Natural killer cell treated with Interleukin-12 subunit alpha and Interleukin-12 subunit beta and Interleukin-15 and Interleukin-18, amount 100 ng/mL, for 72 hours (primary cell): Measurements from ENCODE around the gene FAM13A. TPM values are rescaled to one million over a fixed set of nuclear protein-coding genes. Genes with fewer than 3 reads are reported as not detected.
"Not testable (repeated sequence)": the region's sequence is repeated elsewhere in the genome, so short reads cannot be mapped to it uniquely, and the experiment has no call there.

Experiments used
- ATAC-seq, 2 donors: fragments of 150-1000 bp; cut with Tn5 transposase in 1 of 2; sonication (Bioruptor Pico), chemical (Tn5 transposase) in 1 of 2; 2 replicates each; pipeline ENCODE4 v1.10.0; 2021
- DNase-seq: peaks from one replicate; pipeline ENCODE4 v3.0.0; 2022; ENCODE audit warnings: low spot score
- H3K27ac Mint-ChIP-seq, 2 donors: 1 replicate in 1 of 2; 2 replicates in 1 of 2; pipeline ENCODE4 v1.8.0; 2022; ENCODE audit warnings: mixed read lengths in 2 of 2, mild to moderate bottlenecking in 1 of 2, moderate library complexity in 1 of 2
- H3K27me3 Mint-ChIP-seq, 2 donors: 1 replicate in 1 of 2; 2 replicates in 1 of 2; pipeline ENCODE4 v1.8.0; 2022; ENCODE audit warnings: mixed read lengths in 2 of 2
- H3K36me3 Mint-ChIP-seq: one replicate; pipeline ENCODE4 v1.8.0; 2022; ENCODE audit warnings: mixed read lengths
- H3K4me1 Mint-ChIP-seq, 2 donors: 1 replicate in 1 of 2; 2 replicates in 1 of 2; pipeline ENCODE4 v1.8.0; 2022; ENCODE audit warnings: low read depth in 2 of 2, mixed read lengths in 2 of 2, mild to moderate bottlenecking in 1 of 2
- H3K4me3 Mint-ChIP-seq: one replicate; pipeline ENCODE4 v1.8.0; 2022; ENCODE audit warnings: mixed read lengths
- H3K9me3 Mint-ChIP-seq: 2 replicates; pipeline ENCODE4 v1.8.0; 2022; ENCODE audit warnings: mixed read lengths
- total RNA-seq, 2 donors: library from RNA; stranded (reverse); gene quantifications; one replicate each; pipeline ENCODE4 v1.2.3, GENCODE V29; 2022

The FAM13A gene
- total RNA-seq, 2 donors from 2014 or later = 0.73 to 2.1 TPM

GRCh38 chr4:89024051-89024675, 32.8 kb downstream of the FAM13A start:
- H3K4me3 Mint-ChIP-seq = no peak overlapping the region
- H3K9me3 Mint-ChIP-seq = no peaks in the 10 kb centered on the region
- H3K4me1 Mint-ChIP-seq = no peaks in the 10 kb centered on the region
- no peaks in the 10 kb centered on the region for H3K36me3 Mint-ChIP-seq
- DNase-seq (peak; percentile 74), ATAC-seq (peak; percentile 81 to 84)
- H3K27me3 Mint-ChIP-seq = no peaks in the 10 kb centered on the region
- H3K27ac Mint-ChIP-seq = no peak overlapping the region

GRCh38 chr4:89023140-89023539, 33.8 kb downstream of the FAM13A start:
- ATAC-seq (no peak), DNase-seq (no peak)
- no peaks in the 10 kb centered on the region for H3K36me3 Mint-ChIP-seq
- no peak overlapping the region for H3K4me3 Mint-ChIP-seq
- H3K9me3 Mint-ChIP-seq = no peaks in the 10 kb centered on the region
- no peaks in the 10 kb centered on the region for H3K4me1 Mint-ChIP-seq
- H3K27me3 Mint-ChIP-seq = no peaks in the 10 kb centered on the region
- H3K27ac Mint-ChIP-seq = no peak overlapping the region

- no peak overlapping the region for H3K27ac Mint-ChIP-seq
- no peaks in the 10 kb centered on the region for H3K4me1 Mint-ChIP-seq
- H3K27me3 Mint-ChIP-seq = no peaks in the 10 kb centered on the region
- H3K4me3 Mint-ChIP-seq = no peak overlapping the region
- H3K36me3 Mint-ChIP-seq = no peaks in the 10 kb centered on the region
- ATAC-seq (no peak), DNase-seq (no peak)
- no peaks in the 10 kb centered on the region for H3K9me3 Mint-ChIP-seq
Measured at GRCh38 chr4:89022426-89023128, 34.4 kb downstream of the FAM13A start.

GRCh38 chr4:89021684-89022083, 35.3 kb downstream of the FAM13A start:
- no peak for ATAC-seq
- Mint-ChIP-seq H3K36me3 (no peaks in the 10 kb centered on the region), H3K4me1 (no peaks in the 10 kb centered on the region), H3K27ac (no peak overlapping the region), H3K27me3 (no peaks in the 10 kb centered on the region), H3K9me3 (no peaks in the 10 kb centered on the region), H3K4me3 (no peak overlapping the region)
- DNase-seq = no peak

DNA sequence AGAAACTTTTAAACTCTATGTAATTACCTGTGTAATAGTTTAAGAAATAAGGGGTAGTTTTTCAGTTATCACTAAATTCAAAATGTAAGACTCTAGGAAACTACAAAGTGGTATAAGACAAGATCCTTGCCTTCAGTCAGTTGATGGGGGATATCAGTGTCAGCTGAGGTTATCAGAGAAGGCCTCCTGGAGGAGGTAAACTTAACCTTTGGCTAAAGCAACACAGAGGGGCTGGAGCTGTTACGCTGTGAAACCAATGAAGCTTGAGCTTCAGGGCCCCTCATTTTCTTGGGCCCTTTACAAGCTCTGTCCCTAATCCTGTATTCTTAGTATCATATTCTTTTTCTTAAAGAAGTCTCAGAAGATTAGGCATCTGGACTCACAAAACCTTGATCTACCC, 35.9 kb downstream of the FAM13A start:
- H3K36me3 Mint-ChIP-seq = no peaks in the 10 kb centered on the region
- ATAC-seq (no peak), DNase-seq (no peak)
- H3K4me1 Mint-ChIP-seq = no peaks in the 10 kb centered on the region
- no peaks in the 10 kb centered on the region for H3K9me3 Mint-ChIP-seq
- H3K27me3 Mint-ChIP-seq = no peaks in the 10 kb centered on the region
- H3K27ac Mint-ChIP-seq = no peak overlapping the region
- no peak overlapping the region for H3K4me3 Mint-ChIP-seq

- not testable (repeated sequence) for H3K4me1 Mint-ChIP-seq, ATAC-seq, H3K36me3 Mint-ChIP-seq, DNase-seq, H3K4me3 Mint-ChIP-seq, H3K27ac Mint-ChIP-seq, H3K9me3 Mint-ChIP-seq
- peaks cover 2 to 13% of the 10 kb centered on the region in 2 donors for H3K27me3 Mint-ChIP-seq
Measured at GRCh38 chr4:89014897-89015296, 42.1 kb downstream of the FAM13A start.

- Mint-ChIP-seq H3K27ac (no peak overlapping the region), H3K4me1 (no peaks in the 10 kb centered on the region), H3K36me3 (no peaks in the 10 kb centered on the region), H3K27me3 (peaks cover 2 to 25% of the 10 kb centered on the region in 2 donors), H3K9me3 (no peaks in the 10 kb centered on the region), H3K4me3 (no peak overlapping the region)
- no peak for DNase-seq
- ATAC-seq = no peak
Measured at GRCh38 chr4:89009761-89010369, 47.1 kb downstream of the FAM13A start.

DNA sequence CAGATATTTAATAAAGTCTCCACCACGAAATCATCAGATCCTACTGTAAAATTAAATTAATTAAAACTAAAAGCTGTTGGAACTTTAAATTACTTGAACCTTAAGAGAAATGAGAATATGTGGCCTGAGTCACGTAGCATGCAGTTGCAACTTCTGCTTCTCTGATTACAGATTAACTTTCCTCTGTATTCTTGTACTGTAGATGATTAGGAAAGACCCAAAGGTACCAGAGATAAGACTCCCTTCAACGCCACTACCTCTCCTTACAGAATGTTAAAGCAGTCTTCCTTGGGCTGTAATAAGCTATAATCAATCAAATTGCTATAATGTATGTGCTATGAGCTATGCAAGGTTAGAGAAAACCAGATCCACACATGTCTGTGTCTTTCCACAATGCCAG, 47.9 kb downstream of the FAM13A start:
- H3K27me3 Mint-ChIP-seq = peaks cover 2 to 25% of the 10 kb centered on the region in 2 donors
- no peaks in the 10 kb centered on the region for H3K4me1 Mint-ChIP-seq
- H3K36me3 Mint-ChIP-seq = no peaks in the 10 kb centered on the region
- DNase-seq (no peak), ATAC-seq (no peak)
- no peak overlapping the region for H3K4me3 Mint-ChIP-seq
- H3K9me3 Mint-ChIP-seq = no peaks in the 10 kb centered on the region
- no peak overlapping the region for H3K27ac Mint-ChIP-seq

DNA sequence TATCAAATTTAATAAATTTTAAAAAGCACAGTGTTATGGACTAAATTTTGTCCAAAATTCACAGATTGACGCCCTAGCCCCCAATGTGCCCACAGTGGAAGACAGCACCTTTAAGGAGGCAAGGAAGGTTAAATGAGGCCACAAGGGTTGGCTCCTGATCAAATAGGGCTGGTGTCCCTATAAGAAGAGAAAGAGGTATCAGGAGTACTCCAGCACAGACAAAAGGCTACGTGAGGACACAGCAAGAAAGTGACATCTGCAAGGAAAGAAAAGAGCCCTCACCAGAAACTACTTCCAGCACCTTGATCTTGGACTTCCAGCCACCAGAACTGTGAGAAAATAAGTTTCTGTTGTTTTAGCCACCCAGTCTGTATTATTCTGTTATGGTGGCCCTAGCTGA, 48.8 kb downstream of the FAM13A start:
- H3K36me3 Mint-ChIP-seq = no peaks in the 10 kb centered on the region
- H3K9me3 Mint-ChIP-seq = no peaks in the 10 kb centered on the region
- ATAC-seq (no peak), DNase-seq (no peak)
- H3K27me3 Mint-ChIP-seq = peaks cover 2 to 25% of the 10 kb centered on the region in 2 donors
- H3K4me3 Mint-ChIP-seq = no peak overlapping the region
- H3K27ac Mint-ChIP-seq = no peak overlapping the region
- H3K4me1 Mint-ChIP-seq = no peaks in the 10 kb centered on the region

DNA sequence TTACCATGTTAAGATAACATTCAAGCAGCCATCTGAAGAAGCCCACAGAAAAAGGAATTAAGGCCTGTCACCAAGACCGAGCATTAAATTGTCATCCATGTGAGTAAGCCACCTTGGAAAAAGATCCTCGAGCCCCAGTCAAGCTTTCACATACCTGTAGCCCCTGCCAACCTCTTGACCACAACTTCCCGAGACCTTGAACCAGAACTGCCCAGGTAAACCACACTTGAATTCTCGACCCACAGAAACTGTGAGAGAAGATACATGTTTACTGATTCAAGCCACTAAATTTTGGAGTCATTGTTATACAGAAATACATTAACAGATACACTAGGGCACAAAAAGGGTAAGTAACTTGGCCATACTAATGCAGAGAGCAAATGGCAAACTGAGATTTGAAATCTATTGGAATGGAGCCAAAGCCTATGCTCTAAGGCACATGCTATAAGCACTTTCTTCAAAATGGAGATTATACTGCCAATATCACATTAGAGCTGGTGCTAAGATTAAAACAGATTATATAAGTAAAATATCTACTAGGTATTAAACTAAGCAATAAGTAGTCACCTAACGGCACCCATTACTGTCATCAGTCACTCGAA, 49.5 kb downstream of the FAM13A start:
- DNase-seq (no peak), ATAC-seq (no peak)
- no peaks in the 10 kb centered on the region for H3K36me3 Mint-ChIP-seq
- H3K4me3 Mint-ChIP-seq = no peak overlapping the region
- H3K4me1 Mint-ChIP-seq = no peaks in the 10 kb centered on the region
- H3K27me3 Mint-ChIP-seq = peaks cover 2 to 21% of the 10 kb centered on the region in 2 donors
- no peak overlapping the region for H3K27ac Mint-ChIP-seq
- no peaks in the 10 kb centered on the region for H3K9me3 Mint-ChIP-seq

- ATAC-seq (peak in 1 of 2 donors; percentile 61), DNase-seq (no peak)
- H3K4me3 Mint-ChIP-seq = no peak overlapping the region
- no peak overlapping the region for H3K27ac Mint-ChIP-seq
- no peaks in the 10 kb centered on the region for H3K9me3 Mint-ChIP-seq
- H3K27me3 Mint-ChIP-seq = peaks cover 0 to 12% of the 10 kb centered on the region in 2 donors
- no peaks in the 10 kb centered on the region for H3K4me1 Mint-ChIP-seq
- no peaks in the 10 kb centered on the region for H3K36me3 Mint-ChIP-seq
Measured at GRCh38 chr4:89006307-89006706, 50.7 kb downstream of the FAM13A start.

DNA sequence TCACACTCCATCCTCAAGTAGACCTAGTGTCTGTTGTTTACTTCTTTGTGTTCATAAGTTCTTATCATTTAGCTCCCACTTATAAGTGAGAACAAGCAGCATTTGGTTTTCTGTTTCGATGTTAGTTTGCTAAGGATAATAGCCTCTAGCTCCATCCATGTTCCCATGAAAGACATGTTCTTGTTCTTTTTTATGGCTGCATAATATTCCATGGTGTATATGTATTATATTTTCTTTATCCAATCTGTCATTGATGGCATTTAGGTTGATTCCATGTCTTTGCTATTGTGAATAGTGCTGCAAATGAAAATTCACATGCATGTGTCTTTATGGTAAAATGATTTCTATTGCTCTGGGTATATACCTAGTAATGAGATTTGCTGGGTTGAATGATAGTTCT, 51.9 kb downstream of the FAM13A start:
- not testable (repeated sequence) for ATAC-seq, H3K27ac Mint-ChIP-seq, H3K9me3 Mint-ChIP-seq, H3K4me1 Mint-ChIP-seq, DNase-seq, H3K4me3 Mint-ChIP-seq, H3K36me3 Mint-ChIP-seq
- peaks cover 0 to 12% of the 10 kb centered on the region in 2 donors for H3K27me3 Mint-ChIP-seq

DNA sequence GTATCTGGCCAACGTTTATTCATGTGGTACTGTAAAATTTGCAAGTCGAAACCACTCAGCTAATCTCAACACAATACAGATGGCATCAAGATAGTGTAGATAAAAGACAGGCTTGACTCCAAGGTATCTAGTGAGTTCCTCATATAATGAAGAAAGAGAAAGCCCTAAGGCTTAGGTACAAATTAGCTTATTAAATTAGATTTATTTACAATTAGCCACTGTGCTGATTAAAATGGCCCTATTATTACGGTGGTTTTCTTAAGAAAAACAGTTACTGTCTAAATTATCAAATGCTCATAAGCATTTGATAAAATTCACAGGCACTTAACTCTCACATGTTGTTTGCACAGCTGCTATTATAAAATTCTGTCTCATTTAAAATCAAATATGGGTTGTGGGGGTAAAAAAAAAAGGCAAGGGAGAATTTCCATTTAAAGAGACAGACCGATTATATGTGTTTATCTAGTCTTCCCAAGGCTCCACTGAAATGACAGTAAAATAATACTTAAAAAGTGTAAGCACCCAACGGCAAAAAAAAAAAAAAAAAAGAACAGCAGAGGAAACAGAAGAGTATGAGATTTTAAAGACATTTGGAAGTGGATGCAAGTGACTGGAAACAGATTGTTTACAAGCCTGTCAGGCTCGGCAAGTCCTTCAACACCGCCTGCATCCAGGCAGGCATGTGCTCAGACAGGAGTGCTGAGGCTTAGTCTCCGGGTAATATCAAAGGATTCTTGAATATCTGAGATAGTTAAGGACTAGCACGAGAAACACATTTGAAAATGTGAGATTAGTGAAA, 55.1 kb downstream of the FAM13A start:
- Mint-ChIP-seq H3K36me3 (no peaks in the 10 kb centered on the region), H3K4me3 (no peak overlapping the region), H3K9me3 (no peaks in the 10 kb centered on the region), H3K27ac (no peak overlapping the region), H3K27me3 (no peaks in the 10 kb centered on the region), H3K4me1 (no peaks in the 10 kb centered on the region)
- DNase-seq (no peak), ATAC-seq (peak in 1 of 2 donors; percentile 62)
